ENCODE measurements around the gene TCAF2. TPM values are rescaled to one million over a fixed set of nuclear protein-coding genes. Genes with fewer than 3 reads are reported as not detected.
A peak's percentile ranks its signal among the peaks of the same experiment; 100 is the strongest.
"Not testable (repeated sequence)": the region's sequence is repeated elsewhere in the genome, so short reads cannot be mapped to it uniquely, and the experiment has no call there.

TCAF2 gene
- 10 to 100 TPM; 27.6 to 31.6 TPM for total RNA-seq
- 1 to 10 TPM; 8.3 to 9.1 TPM for polyA plus RNA-seq

GRCh38 chr7:143620646-143621045 is at the start of gene TCAF2:
Gene TCAF2, plus strand, starts transcription at chr7:143620974.
- intact Hi-C loops (cut with micrococcal nuclease); H3K9me3 Mint-ChIP-seq; H3K27me3 ChIP-seq (ENCODE audit: insufficient read depth, low read length); H3K4me3 ChIP-seq (ENCODE audit: low read length in 2 of 2); POLR2A ChIA-PET (ENCODE audit: partially characterized antibody); H3K27ac ChIP-seq (ENCODE audit: low read depth, low read length); H3K4me1 ChIP-seq (ENCODE audit: insufficient read depth, low read length); H3K36me3 ChIP-seq (ENCODE audit: insufficient read depth, low read length); H3K27me3 Mint-ChIP-seq; H3K9me3 ChIP-seq (ENCODE audit: control insufficient read depth in 1 of 2, low read length in 2 of 2); H3K36me3 Mint-ChIP-seq; H3K4me1 Mint-ChIP-seq; CTCF ChIA-PET (ENCODE audit: partially characterized antibody): not testable (repeated sequence)
- Mint-ChIP-seq H3K27ac (peak within 1 kb of the TSS in 1 of 7 donors; percentile 85), H3K4me3 (peak within 1 kb of the TSS in 1 of 8 donors; percentile 80)
- DNase-seq = peak in 3 of 5 donors; percentile 54 to 79 (median 74)

- H3K27ac Mint-ChIP-seq; POLR2A ChIA-PET (ENCODE audit: partially characterized antibody); H3K9me3 Mint-ChIP-seq; H3K9me3 ChIP-seq (ENCODE audit: control insufficient read depth in 1 of 2, low read length in 2 of 2); H3K36me3 Mint-ChIP-seq; H3K4me1 Mint-ChIP-seq; H3K27ac ChIP-seq (ENCODE audit: low read depth, low read length); H3K4me1 ChIP-seq (ENCODE audit: insufficient read depth, low read length); H3K27me3 ChIP-seq (ENCODE audit: insufficient read depth, low read length); H3K4me3 ChIP-seq (ENCODE audit: low read length in 2 of 2); intact Hi-C loops (cut with micrococcal nuclease); CTCF ChIA-PET (ENCODE audit: partially characterized antibody); H3K36me3 ChIP-seq (ENCODE audit: insufficient read depth, low read length); H3K27me3 Mint-ChIP-seq; H3K4me3 Mint-ChIP-seq; DNase-seq: not testable (repeated sequence)
Measured at GRCh38 chr7:143571501-143571900, 49.3 kb upstream of the TCAF2 start, which contains the start of gene CTAGE15. Gene CTAGE15, plus strand, starts transcription at chr7:143571801. Its CDS starts 17 bp downstream, at chr7:143571818.

GRCh38 chr7:143588183-143588582 is 32.6 kb upstream of the TCAF2 start:
- H3K27me3 Mint-ChIP-seq; H3K27me3 ChIP-seq (ENCODE audit: insufficient read depth, low read length); H3K36me3 ChIP-seq (ENCODE audit: insufficient read depth, low read length); H3K4me3 Mint-ChIP-seq; H3K4me3 ChIP-seq (ENCODE audit: low read length in 2 of 2); POLR2A ChIA-PET (ENCODE audit: partially characterized antibody); H3K27ac Mint-ChIP-seq; CTCF ChIA-PET (ENCODE audit: partially characterized antibody); H3K4me1 Mint-ChIP-seq; H3K36me3 Mint-ChIP-seq; H3K27ac ChIP-seq (ENCODE audit: low read depth, low read length); H3K9me3 Mint-ChIP-seq; DNase-seq; intact Hi-C loops (cut with micrococcal nuclease); H3K4me1 ChIP-seq (ENCODE audit: insufficient read depth, low read length); H3K9me3 ChIP-seq (ENCODE audit: control insufficient read depth in 1 of 2, low read length in 2 of 2): not testable (repeated sequence)

- H3K4me1 Mint-ChIP-seq; DNase-seq; H3K4me3 Mint-ChIP-seq; H3K36me3 ChIP-seq (ENCODE audit: insufficient read depth, low read length); H3K4me1 ChIP-seq (ENCODE audit: insufficient read depth, low read length); H3K27ac Mint-ChIP-seq; H3K27me3 Mint-ChIP-seq; H3K9me3 ChIP-seq (ENCODE audit: control insufficient read depth in 1 of 2, low read length in 2 of 2); H3K27me3 ChIP-seq (ENCODE audit: insufficient read depth, low read length); POLR2A ChIA-PET (ENCODE audit: partially characterized antibody); H3K36me3 Mint-ChIP-seq; H3K27ac ChIP-seq (ENCODE audit: low read depth, low read length); CTCF ChIA-PET (ENCODE audit: partially characterized antibody); H3K9me3 Mint-ChIP-seq; H3K4me3 ChIP-seq (ENCODE audit: low read length in 2 of 2); intact Hi-C loops (cut with micrococcal nuclease): not testable (repeated sequence)
Measured at GRCh38 chr7:143589897-143590296, 30.9 kb upstream of the TCAF2 start.

GRCh38 chr7:143598086-143598485 is 22.7 kb upstream of the TCAF2 start:
- H3K9me3 ChIP-seq (ENCODE audit: control insufficient read depth in 1 of 2, low read length in 2 of 2); H3K36me3 ChIP-seq (ENCODE audit: insufficient read depth, low read length); H3K9me3 Mint-ChIP-seq; H3K36me3 Mint-ChIP-seq; H3K27ac ChIP-seq (ENCODE audit: low read depth, low read length); H3K4me1 Mint-ChIP-seq; H3K27me3 Mint-ChIP-seq; H3K4me3 ChIP-seq (ENCODE audit: low read length in 2 of 2); CTCF ChIA-PET (ENCODE audit: partially characterized antibody); H3K27ac Mint-ChIP-seq; H3K27me3 ChIP-seq (ENCODE audit: insufficient read depth, low read length); intact Hi-C loops (cut with micrococcal nuclease); POLR2A ChIA-PET (ENCODE audit: partially characterized antibody); H3K4me1 ChIP-seq (ENCODE audit: insufficient read depth, low read length); H3K4me3 Mint-ChIP-seq: not testable (repeated sequence)
- DNase-seq = peak in 1 of 5 donors; percentile 41

- H3K4me3 ChIP-seq (ENCODE audit: low read length in 2 of 2); H3K4me1 Mint-ChIP-seq; H3K27me3 ChIP-seq (ENCODE audit: insufficient read depth, low read length); H3K27ac ChIP-seq (ENCODE audit: low read depth, low read length); DNase-seq; H3K9me3 ChIP-seq (ENCODE audit: control insufficient read depth in 1 of 2, low read length in 2 of 2); intact Hi-C loops (cut with micrococcal nuclease); H3K9me3 Mint-ChIP-seq; CTCF ChIA-PET (ENCODE audit: partially characterized antibody); H3K4me3 Mint-ChIP-seq; POLR2A ChIA-PET (ENCODE audit: partially characterized antibody); H3K4me1 ChIP-seq (ENCODE audit: insufficient read depth, low read length); H3K27me3 Mint-ChIP-seq; H3K27ac Mint-ChIP-seq; H3K36me3 ChIP-seq (ENCODE audit: insufficient read depth, low read length); H3K36me3 Mint-ChIP-seq: not testable (repeated sequence)
Measured at GRCh38 chr7:143603549-143603948, 17.2 kb upstream of the TCAF2 start.

GRCh38 chr7:143606088-143606487 is 14.7 kb upstream of the TCAF2 start:
- intact Hi-C loops (cut with micrococcal nuclease); H3K27ac Mint-ChIP-seq; H3K9me3 ChIP-seq (ENCODE audit: control insufficient read depth in 1 of 2, low read length in 2 of 2); H3K4me3 ChIP-seq (ENCODE audit: low read length in 2 of 2); H3K4me3 Mint-ChIP-seq; POLR2A ChIA-PET (ENCODE audit: partially characterized antibody); H3K36me3 Mint-ChIP-seq; H3K9me3 Mint-ChIP-seq; H3K27me3 ChIP-seq (ENCODE audit: insufficient read depth, low read length); H3K27ac ChIP-seq (ENCODE audit: low read depth, low read length); DNase-seq; CTCF ChIA-PET (ENCODE audit: partially characterized antibody); H3K4me1 ChIP-seq (ENCODE audit: insufficient read depth, low read length); H3K27me3 Mint-ChIP-seq; H3K4me1 Mint-ChIP-seq; H3K36me3 ChIP-seq (ENCODE audit: insufficient read depth, low read length): not testable (repeated sequence)

- POLR2A ChIA-PET (ENCODE audit: partially characterized antibody); H3K27me3 ChIP-seq (ENCODE audit: insufficient read depth, low read length); H3K9me3 ChIP-seq (ENCODE audit: control insufficient read depth in 1 of 2, low read length in 2 of 2); H3K4me3 ChIP-seq (ENCODE audit: low read length in 2 of 2); CTCF ChIA-PET (ENCODE audit: partially characterized antibody); H3K4me1 Mint-ChIP-seq; H3K27me3 Mint-ChIP-seq; H3K27ac Mint-ChIP-seq; intact Hi-C loops (cut with micrococcal nuclease); H3K9me3 Mint-ChIP-seq; H3K4me1 ChIP-seq (ENCODE audit: insufficient read depth, low read length); H3K36me3 Mint-ChIP-seq; H3K4me3 Mint-ChIP-seq; H3K27ac ChIP-seq (ENCODE audit: low read depth, low read length); H3K36me3 ChIP-seq (ENCODE audit: insufficient read depth, low read length): not testable (repeated sequence)
- peak in 2 of 5 donors; percentile 0 to 4 for DNase-seq
Measured at GRCh38 chr7:143615545-143615944, 5.2 kb upstream of the TCAF2 start.

Data from CD4-positive, alpha-beta memory T cell (primary cell).